Uterus (tissue), 4 donors: ENCODE measurements around the gene SH3PXD2A. TPM values are rescaled to one million over a fixed set of nuclear protein-coding genes. Genes with fewer than 3 reads are reported as not detected.

Experiments
- DNase-seq, 2 donors: peaks; one replicate each; pipeline ENCODE4 v3.0.0-alpha.2; 2019 to 2020
- H3K27ac ChIP-seq, 2 donors: fragments of 200-600 bp; sonication (generic); 1 replicate in 1 of 2; 2 replicates in 1 of 2; pipeline ENCODE4 v1.5.1; 2016 to 2018
- H3K27me3 ChIP-seq, 2 donors: fragments of 200-600 bp; sonication (generic); one replicate each; pipeline ENCODE4 v1.5.1; 2018 to 2019; ENCODE audit warnings: control low read depth in 1 of 2
- H3K36me3 ChIP-seq, 2 donors: fragments of 200-600 bp; sonication (generic); one replicate each; pipeline ENCODE4 v1.5.1; 2019; ENCODE audit warnings: control low read depth in 1 of 2
- H3K4me1 ChIP-seq, 2 donors: fragments of 200-600 bp; sonication (generic); one replicate each; pipeline ENCODE4 v1.5.1; 2018 to 2019; ENCODE audit warnings: control low read depth in 1 of 2
- H3K4me3 ChIP-seq, 2 donors: fragments of 200-600 bp; sonication (generic); 1 replicate in 1 of 2; 2 replicates in 1 of 2; pipeline ENCODE4 v1.5.1; 2018 to 2019; ENCODE audit warnings: mild to moderate bottlenecking in 1 of 2
- H3K9me3 ChIP-seq, 2 donors: fragments of 200-600 bp; sonication (generic); one replicate each; pipeline ENCODE4 v1.5.1; 2019; ENCODE audit warnings: control low read depth in 1 of 2
- CTCF ChIP-seq, 4 experiments: fragments of 200-600 bp in 2 of 4; fragments of 450-650 bp in 2 of 4; sonication (generic) in 2 of 4; IDR thresholded peaks; one replicate each; pipeline ENCODE4 v1.5.1; 2016 to 2019; ENCODE audit warnings: antibody characterized with exemption in 4 of 4, mild to moderate bottlenecking in 2 of 4, moderate library complexity in 1 of 4
- POLR2A ChIP-seq, 2 donors: fragments of 450-650 bp; IDR thresholded peaks; one replicate each; pipeline ENCODE4 v1.6.1; 2016; ENCODE audit warnings: antibody characterized with exemption in 2 of 2, mild to moderate bottlenecking in 1 of 2, moderate library complexity in 1 of 2
- intact Hi-C: fragments of 100-400 bp; cut with DNase I; formaldehyde crosslinking; loops from one replicate; pipeline ENCODE4 v1.15.1; 2023; ENCODE audit warnings: low total_unique reads
- total RNA-seq, 4 donors: library from RNA; depleted of rRNA in 3 of 4; stranded (reverse); fragments of >200 nt in 3 of 4; gene quantifications; one replicate each; pipeline versions ENCODE4 v1.1.0 to v1.2.4, GENCODE V29; 2014 to 2023
- donor health status: DM: yes; HTN: yes; CAD: no.

The SH3PXD2A gene
- total RNA-seq, 4 donors from 2014 or later: 12.6 to 117 (median 46.6) TPM

- Histone ChIP-seq H3K4me3 (no peak overlapping the region), H3K27me3 (no peaks in the 10 kb centered on the region), H3K27ac (no peak overlapping the region), H3K9me3 (no peaks in the 10 kb centered on the region), H3K36me3 (no peaks in the 10 kb centered on the region), H3K4me1 (no peaks in the 10 kb centered on the region)
- DNase-seq: no peak
- no peak for TF ChIP-seq CTCF (IDR thresholded peaks at IDR 0.05)
- no peak for TF ChIP-seq POLR2A (IDR thresholded peaks at IDR 0.05)
- intact Hi-C loops: no loop called here
Observed at GRCh38 chr10:103876155-103876554, 20.8 kb upstream of the SH3PXD2A start.

- intact Hi-C loops: no loop called here
- Histone ChIP-seq H3K4me1 (no peaks in the 10 kb centered on the region), H3K27ac (no peak overlapping the region), H3K27me3 (no peaks in the 10 kb centered on the region), H3K9me3 (no peaks in the 10 kb centered on the region), H3K4me3 (no peak overlapping the region), H3K36me3 (no peaks in the 10 kb centered on the region)
- no peak for DNase-seq
- TF ChIP-seq CTCF (IDR thresholded peaks at IDR 0.05): no peak
- TF ChIP-seq POLR2A (IDR thresholded peaks at IDR 0.05): no peak
Observed at GRCh38 chr10:103874730-103875129, 19.4 kb upstream of the SH3PXD2A start.

- no peaks in the 10 kb centered on the region for H3K4me1 ChIP-seq
- intact Hi-C loops: no loop called here
- no peak for DNase-seq
Observed at GRCh38 chr10:103872137-103872931, 17.0 kb upstream of the SH3PXD2A start.

GRCh38 chr10:103871006-103871405 lies 15.6 kb upstream of the SH3PXD2A start:
- Histone ChIP-seq H3K9me3 (peaks cover 0 to 3% of the 10 kb centered on the region in 2 donors), H3K27me3 (no peaks in the 10 kb centered on the region), H3K4me3 (no peak overlapping the region), H3K36me3 (no peaks in the 10 kb centered on the region), H3K27ac (no peak overlapping the region), H3K4me1 (no peaks in the 10 kb centered on the region)
- no peak for TF ChIP-seq CTCF (IDR thresholded peaks at IDR 0.05)
- TF ChIP-seq POLR2A (IDR thresholded peaks at IDR 0.05): no peak
- intact Hi-C loops: no loop called here
- no peak for DNase-seq

More at GRCh38 chr10:103872137-103872931, 17.0 kb upstream of the SH3PXD2A start:
- H3K9me3 ChIP-seq: no peaks in the 10 kb centered on the region
- no peak overlapping the region for H3K27ac ChIP-seq
- no peaks in the 10 kb centered on the region for H3K36me3 ChIP-seq
- TF ChIP-seq CTCF (IDR thresholded peaks at IDR 0.05) (no peak), POLR2A (IDR thresholded peaks at IDR 0.05) (no peak)
- no peaks in the 10 kb centered on the region for H3K27me3 ChIP-seq
- no peak overlapping the region for H3K4me3 ChIP-seq

GRCh38 chr10:103870516-103870915 lies 15.1 kb upstream of the SH3PXD2A start:
- Histone ChIP-seq H3K27ac (no peak overlapping the region), H3K4me3 (no peak overlapping the region), H3K4me1 (no peaks in the 10 kb centered on the region), H3K27me3 (no peaks in the 10 kb centered on the region), H3K9me3 (peaks cover 0 to 3% of the 10 kb centered on the region in 2 donors), H3K36me3 (no peaks in the 10 kb centered on the region)
- TF ChIP-seq CTCF (IDR thresholded peaks at IDR 0.05) (no peak), POLR2A (IDR thresholded peaks at IDR 0.05) (no peak)
- no peak for DNase-seq
- intact Hi-C loops: no loop called here
